GM12875 (cell line): ENCODE data around the gene SCLY.

Experiments used
- H3K4me3 ChIP-seq: one replicate; pipeline ENCODE4 v1.5.1; 2011; ENCODE audit warnings: low read depth, low read length, control low read depth
- TF ChIP-seq, protein P1 (sequence below): IDR thresholded peaks from 2 replicates; pipeline ENCODE4 v1.5.1; 2011; ENCODE audit warnings: low read depth, mild to moderate bottlenecking, control low read depth, inconsistent platforms, low read length, moderate library complexity, borderline replicate concordance; ENCODE audit not compliant: insufficient read depth

SCLY gene

GRCh38 chr2:238125127-238125885, 64.5 kb downstream of the SCLY start:
- TF ChIP-seq, protein P1, sequence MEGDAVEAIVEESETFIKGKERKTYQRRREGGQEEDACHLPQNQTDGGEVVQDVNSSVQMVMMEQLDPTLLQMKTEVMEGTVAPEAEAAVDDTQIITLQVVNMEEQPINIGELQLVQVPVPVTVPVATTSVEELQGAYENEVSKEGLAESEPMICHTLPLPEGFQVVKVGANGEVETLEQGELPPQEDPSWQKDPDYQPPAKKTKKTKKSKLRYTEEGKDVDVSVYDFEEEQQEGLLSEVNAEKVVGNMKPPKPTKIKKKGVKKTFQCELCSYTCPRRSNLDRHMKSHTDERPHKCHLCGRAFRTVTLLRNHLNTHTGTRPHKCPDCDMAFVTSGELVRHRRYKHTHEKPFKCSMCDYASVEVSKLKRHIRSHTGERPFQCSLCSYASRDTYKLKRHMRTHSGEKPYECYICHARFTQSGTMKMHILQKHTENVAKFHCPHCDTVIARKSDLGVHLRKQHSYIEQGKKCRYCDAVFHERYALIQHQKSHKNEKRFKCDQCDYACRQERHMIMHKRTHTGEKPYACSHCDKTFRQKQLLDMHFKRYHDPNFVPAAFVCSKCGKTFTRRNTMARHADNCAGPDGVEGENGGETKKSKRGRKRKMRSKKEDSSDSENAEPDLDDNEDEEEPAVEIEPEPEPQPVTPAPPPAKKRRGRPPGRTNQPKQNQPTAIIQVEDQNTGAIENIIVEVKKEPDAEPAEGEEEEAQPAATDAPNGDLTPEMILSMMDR: no peak

DNA sequence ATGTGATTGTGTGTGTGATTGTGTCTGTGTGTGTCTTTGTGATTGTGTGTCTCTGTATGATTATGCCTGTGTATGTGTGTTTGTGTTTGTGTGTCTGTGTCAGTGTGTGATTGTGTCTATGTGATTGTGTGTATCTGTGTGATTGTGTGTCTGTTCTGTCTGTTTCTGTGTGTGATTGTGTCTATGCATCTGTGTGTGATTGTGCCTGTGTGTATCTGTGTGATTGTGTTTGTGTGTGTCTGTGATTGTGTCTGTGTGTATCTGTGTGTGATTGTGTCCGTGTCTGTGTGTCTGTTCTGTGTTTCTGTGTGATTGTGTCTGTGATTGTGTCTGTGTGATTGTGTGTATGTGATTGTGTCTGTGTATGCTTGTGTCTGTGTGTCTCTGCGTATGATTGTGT, 65.5 kb downstream of the SCLY start:
- TF ChIP-seq, protein P1: no peak
- H3K4me3 ChIP-seq: no peak overlapping the region

More at GRCh38 chr2:238125127-238125885, 64.5 kb downstream of the SCLY start:
- no peak overlapping the region for H3K4me3 ChIP-seq

GRCh38 chr2:238126775-238127164, 66.0 kb downstream of the SCLY start:
- no peak overlapping the region for H3K4me3 ChIP-seq
- TF ChIP-seq, protein P1: no peak

- TF ChIP-seq, protein P1: no peak
- no peak overlapping the region for H3K4me3 ChIP-seq
These were observed 66.6 kb downstream of the SCLY start for GRCh38 chr2:238127165-238128060.

DNA sequence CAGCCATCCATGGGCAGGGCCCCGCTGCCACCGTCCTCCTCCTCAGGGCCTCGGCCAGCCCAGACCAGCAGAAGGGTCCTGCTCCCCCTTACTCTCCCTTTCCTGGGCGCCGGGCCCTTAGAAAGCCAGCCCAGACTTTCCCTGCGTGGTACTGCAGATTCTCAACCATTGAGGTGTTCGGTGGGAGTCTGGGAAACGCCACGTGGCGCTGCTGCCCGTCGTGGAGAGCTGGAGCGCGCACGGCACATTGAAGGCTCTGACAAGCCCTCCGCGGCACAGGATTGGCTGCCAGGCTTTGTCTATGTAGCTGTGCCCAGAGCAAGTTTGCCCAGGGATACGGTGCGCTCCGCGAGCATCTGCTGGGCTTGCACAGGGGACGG, 67.2 kb downstream of the SCLY start:
- no peak overlapping the region for H3K4me3 ChIP-seq
- TF ChIP-seq, protein P1: no peak

GRCh38 chr2:238128534-238129001, 67.8 kb downstream of the SCLY start:
- no peak overlapping the region for H3K4me3 ChIP-seq

More at GRCh38 chr2:238128534-238129001, 67.8 kb downstream of the SCLY start:
- TF ChIP-seq, protein P1: no peak
